GM12875 (cell line): ENCODE results near the gene CCDC92.

Experiments used
- H3K4me3 ChIP-seq: one replicate; pipeline ENCODE4 v1.5.1; 2011; ENCODE audit warnings: low read depth, low read length, control low read depth
- TF ChIP-seq, protein P1 (sequence below): IDR thresholded peaks from 2 replicates; pipeline ENCODE4 v1.5.1; 2011; ENCODE audit warnings: low read depth, mild to moderate bottlenecking, control low read depth, inconsistent platforms, low read length, moderate library complexity, borderline replicate concordance; ENCODE audit not compliant: insufficient read depth

The CCDC92 gene

DNA sequence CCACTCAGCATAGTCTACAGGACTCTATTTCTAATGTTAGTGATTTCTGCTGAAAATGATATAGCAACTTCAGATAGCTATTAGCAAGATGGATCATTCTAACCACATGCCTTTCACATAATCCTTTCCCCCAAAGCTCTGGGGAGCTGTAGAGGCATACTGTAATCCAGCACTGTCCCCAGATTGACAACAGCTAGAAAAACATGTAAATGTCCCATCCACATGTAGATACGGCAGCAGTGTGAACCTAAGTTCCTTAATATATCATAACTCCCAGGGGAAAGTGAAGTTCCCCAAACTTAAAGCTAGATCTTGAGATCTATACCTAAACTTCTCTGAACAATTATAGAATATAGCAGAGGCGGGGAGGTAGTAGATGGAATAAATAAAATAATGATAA lies 14.4 kb upstream of the CCDC92 start:
- no peak overlapping the region for H3K4me3 ChIP-seq
- TF ChIP-seq, protein P1, sequence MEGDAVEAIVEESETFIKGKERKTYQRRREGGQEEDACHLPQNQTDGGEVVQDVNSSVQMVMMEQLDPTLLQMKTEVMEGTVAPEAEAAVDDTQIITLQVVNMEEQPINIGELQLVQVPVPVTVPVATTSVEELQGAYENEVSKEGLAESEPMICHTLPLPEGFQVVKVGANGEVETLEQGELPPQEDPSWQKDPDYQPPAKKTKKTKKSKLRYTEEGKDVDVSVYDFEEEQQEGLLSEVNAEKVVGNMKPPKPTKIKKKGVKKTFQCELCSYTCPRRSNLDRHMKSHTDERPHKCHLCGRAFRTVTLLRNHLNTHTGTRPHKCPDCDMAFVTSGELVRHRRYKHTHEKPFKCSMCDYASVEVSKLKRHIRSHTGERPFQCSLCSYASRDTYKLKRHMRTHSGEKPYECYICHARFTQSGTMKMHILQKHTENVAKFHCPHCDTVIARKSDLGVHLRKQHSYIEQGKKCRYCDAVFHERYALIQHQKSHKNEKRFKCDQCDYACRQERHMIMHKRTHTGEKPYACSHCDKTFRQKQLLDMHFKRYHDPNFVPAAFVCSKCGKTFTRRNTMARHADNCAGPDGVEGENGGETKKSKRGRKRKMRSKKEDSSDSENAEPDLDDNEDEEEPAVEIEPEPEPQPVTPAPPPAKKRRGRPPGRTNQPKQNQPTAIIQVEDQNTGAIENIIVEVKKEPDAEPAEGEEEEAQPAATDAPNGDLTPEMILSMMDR: no peak

DNA sequence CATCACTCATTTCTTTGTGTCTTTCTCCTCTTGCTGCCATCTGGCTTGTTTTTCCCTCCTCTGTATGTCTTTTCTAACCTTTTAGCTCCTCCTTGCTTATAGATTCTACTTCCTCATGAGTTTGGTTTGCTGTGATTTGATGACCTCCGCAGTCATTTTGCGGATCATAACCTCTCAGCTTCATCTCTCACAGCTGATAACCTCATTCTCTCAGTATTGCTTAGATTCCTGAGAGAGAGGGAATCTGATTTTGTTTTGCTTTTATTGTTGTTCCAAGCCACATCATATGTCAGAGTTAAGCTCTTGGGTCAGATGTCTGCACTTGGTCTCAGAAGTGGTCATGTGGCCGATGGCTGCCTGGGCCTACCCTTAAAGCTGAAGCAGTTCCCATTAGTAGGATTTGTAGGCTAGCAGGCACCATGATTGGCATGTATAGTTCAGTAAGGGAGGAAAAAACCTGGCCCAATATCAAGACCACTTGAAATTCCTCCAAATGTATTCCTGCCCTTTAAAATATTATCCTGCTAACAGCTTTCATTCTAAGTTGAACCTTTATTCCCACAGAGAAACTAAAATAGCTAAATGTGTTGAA lies 13.8 kb upstream of the CCDC92 start:
- TF ChIP-seq, protein P1: no peak

DNA sequence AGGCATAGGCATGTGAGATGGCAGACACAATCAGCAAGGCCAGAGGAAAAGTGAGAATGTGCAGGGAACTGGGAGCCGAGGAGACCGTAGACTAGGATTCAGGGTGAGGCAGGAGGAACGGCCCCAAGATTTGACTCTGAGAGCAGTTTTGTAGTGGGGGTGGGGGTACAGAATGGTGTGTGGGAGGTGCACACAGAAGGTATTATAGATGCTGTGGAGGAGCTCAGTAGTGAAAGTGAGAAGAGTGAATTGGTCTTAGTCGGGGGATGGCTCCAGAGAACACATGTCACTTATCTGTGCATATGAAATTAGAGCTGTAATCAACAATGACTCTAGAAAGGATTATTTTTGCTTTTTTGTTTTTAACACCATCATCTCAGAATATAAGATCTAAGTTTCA lies 12.3 kb upstream of the CCDC92 start:
- H3K4me3 ChIP-seq: no peak overlapping the region
- TF ChIP-seq, protein P1: no peak

More for the DNA sequence above, 13.8 kb upstream of the CCDC92 start:
- no peak overlapping the region for H3K4me3 ChIP-seq

DNA sequence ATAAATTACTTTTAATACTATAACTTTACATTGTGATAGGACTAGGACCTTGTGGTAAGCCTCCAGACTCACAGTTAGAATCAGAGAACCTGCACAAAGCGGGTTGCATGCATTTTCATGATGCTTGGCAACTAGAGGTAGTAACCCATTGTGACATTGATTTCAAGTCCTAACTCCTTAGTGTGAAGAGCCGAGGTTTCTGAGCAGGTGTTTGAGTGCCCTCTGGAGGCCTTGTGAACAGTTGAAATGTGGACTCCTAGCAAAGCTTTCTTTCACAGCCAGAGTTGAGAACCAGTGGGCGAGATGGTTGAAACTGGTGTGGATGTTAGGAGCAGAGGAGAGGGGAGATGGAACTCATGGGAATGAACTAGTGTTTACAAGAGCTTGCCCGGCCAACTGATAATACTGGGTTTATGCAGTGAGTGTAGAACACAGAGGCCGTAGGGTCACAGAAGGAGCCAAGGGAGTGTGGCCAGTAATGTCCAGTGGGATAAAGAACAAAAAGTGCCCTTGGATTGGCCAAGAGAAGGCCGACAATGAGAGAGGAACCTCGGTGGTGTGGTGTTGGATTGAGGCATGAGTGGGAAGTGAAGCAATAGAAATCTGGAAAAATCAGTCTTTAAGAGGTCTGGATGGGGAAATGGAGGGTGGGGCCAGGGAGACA lies 11.3 kb upstream of the CCDC92 start:
- H3K4me3 ChIP-seq: no peak overlapping the region
- TF ChIP-seq, protein P1: peak; percentile 65

DNA sequence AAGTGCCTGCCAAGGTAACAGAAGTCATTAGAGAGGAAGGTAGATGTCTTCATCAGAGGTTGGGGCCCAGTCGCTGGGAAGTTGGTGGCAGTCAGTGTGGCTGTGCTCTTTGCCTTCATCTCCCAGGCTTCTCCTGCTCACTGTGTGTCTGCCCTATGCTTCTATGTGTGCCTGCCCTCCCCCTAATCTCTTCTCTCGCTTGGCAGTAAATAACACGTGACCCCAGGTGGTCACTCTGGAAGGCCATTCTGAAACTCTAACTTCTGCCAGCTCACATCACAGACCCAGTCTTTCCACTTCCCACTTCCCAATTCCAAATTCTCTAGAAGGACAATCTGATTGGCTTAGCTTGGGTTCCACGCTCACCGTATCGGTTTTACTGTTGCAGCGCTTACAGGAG lies 9.6 kb upstream of the CCDC92 start:
- no peak overlapping the region for H3K4me3 ChIP-seq
- TF ChIP-seq, protein P1: no peak

DNA sequence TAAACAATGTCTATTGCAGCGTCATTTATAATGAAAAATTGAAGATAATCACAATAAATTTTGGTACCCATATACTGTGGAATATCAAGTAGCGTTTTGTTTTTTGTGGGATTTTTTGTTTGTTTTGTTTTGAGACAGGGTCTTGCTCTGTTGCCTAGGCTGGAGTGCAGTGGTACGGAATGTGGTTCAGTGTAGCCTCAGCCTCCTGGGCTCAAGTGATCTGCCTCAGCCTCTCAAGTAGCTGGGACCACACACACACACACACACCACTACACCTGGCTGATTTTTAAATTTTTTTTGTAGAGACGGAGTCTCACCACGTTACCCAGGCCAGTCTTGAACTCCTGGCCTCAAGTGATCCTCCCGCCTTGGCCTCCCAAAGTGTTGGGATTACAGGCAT lies 6.9 kb upstream of the CCDC92 start:
- TF ChIP-seq, protein P1: no peak
- no peak overlapping the region for H3K4me3 ChIP-seq

DNA sequence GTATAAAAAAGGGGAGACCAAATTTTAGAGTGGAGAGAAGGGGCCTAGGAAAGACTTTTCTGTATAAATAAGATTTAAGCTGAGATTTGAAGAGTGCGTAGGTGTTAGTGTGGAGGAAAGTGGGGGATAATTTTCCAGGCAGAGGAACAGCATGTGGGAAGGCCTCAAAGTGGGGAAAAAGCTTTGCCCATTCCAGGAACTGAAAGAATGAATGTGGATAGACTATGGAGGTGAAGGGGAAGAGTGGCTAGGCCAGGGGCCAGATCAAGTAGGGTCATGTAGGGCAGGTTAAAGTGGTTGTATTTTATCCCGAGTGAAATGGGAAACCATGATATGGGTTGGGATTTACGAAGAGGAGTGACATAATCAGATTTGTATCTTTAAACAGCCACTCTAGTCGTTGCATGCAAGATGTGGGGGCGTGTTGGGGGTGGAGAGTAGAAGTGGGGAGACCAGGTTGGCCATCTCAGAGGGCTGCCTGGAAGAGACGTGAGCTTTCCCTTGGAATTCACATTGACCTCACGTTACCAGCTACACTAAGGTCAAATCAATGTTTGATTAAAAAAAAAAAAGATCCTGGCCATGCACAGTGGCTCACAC lies 3.7 kb upstream of the CCDC92 start:
- H3K4me3 ChIP-seq: no peak overlapping the region
- TF ChIP-seq, protein P1: no peak
